ENCODE measurements around the gene OR2H1.

DNA sequence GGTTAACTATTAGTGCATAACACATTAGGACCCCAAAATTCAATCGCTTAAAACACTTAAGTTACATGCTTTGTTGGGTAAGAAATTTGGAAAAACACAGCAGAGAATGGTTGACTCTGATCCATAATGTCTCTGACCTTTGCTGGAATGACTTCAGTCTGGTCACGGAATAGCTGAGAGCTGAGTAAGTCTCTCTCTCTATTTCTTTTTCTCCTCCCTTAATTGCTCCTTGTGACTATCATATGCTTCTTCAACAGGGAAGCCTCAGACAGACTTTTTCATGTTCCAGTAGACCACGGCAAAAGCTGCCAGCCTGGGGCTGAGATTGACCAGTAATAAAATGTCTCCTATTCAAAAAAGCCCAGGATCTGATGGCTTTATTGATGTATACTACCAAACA is 37.4 kb upstream of the OR2H1 start:
- no peak for TF ChIP-seq EZH2 (IDR thresholded peaks at IDR 0.05; ENCODE audit: insufficient read depth, low read length)
- TF ChIP-seq, protein P1, sequence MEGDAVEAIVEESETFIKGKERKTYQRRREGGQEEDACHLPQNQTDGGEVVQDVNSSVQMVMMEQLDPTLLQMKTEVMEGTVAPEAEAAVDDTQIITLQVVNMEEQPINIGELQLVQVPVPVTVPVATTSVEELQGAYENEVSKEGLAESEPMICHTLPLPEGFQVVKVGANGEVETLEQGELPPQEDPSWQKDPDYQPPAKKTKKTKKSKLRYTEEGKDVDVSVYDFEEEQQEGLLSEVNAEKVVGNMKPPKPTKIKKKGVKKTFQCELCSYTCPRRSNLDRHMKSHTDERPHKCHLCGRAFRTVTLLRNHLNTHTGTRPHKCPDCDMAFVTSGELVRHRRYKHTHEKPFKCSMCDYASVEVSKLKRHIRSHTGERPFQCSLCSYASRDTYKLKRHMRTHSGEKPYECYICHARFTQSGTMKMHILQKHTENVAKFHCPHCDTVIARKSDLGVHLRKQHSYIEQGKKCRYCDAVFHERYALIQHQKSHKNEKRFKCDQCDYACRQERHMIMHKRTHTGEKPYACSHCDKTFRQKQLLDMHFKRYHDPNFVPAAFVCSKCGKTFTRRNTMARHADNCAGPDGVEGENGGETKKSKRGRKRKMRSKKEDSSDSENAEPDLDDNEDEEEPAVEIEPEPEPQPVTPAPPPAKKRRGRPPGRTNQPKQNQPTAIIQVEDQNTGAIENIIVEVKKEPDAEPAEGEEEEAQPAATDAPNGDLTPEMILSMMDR (IDR thresholded peaks at IDR 0.05; ENCODE audit: insufficient read depth, low read depth, low read length), result no peak

Data from astrocyte (in vitro differentiated cells and primary cell).